ENCODE measurements around the gene CA14. TPM values are rescaled to one million over a fixed set of nuclear protein-coding genes. Genes with fewer than 3 reads are reported as not detected.
A peak's percentile ranks its signal among the peaks of the same experiment; 100 is the strongest.

The CA14 gene
- total and polyA plus RNA-seq, 9 of the 15 experiments (the other 6 are each of a cell fraction or from before 2014, with no cell fraction given): 0.13 to 0.57 (median 0.26) TPM; not detected in 1

- TF ChIP-seq ZHX1 (conservative IDR thresholded peaks at IDR 0.05; ENCODE audit: low read length): no peak
- no peak for TF ChIP-seq PRPF4 (IDR thresholded peaks at IDR 0.05; ENCODE audit: insufficient read depth, low read depth, low read length, poor library complexity, severe bottlenecking)
- no peak for TF ChIP-seq DDX20 (tag; IDR thresholded peaks at IDR 0.05; ENCODE audit: low read depth)
- TF ChIP-seq ZBED1 (IDR thresholded peaks at IDR 0.05): no peak
- no peak for TF ChIP-seq ZBTB7A (IDR thresholded peaks at IDR 0.05; ENCODE audit: borderline replicate concordance, control insufficient read depth, low read depth, low read length)
- no peak for TF ChIP-seq RBM14 (IDR thresholded peaks at IDR 0.05; ENCODE audit: borderline replicate concordance, insufficient read depth, low read depth, low read length)
- TF ChIP-seq BACH1 (tag; IDR thresholded peaks at IDR 0.05): no peak
- TF ChIP-seq MECOM (CRISPR knock-in tag; IDR thresholded peaks at IDR 0.05): no peak
- peak; percentile 95 for TF ChIP-seq MGA (IDR thresholded peaks at IDR 0.05)
- peak; percentile 99 for TF ChIP-seq GTF2E2 (tag; IDR thresholded peaks at IDR 0.05)
- no peak for TF ChIP-seq ZNF277 (CRISPR knock-in tag; IDR thresholded peaks at IDR 0.05; ENCODE audit: borderline replicate concordance)
Observed at GRCh38 chr1:150235852-150236613, 21.5 kb upstream of the CA14 start, which contains the start of gene ANP32E (continued).

Measured in K562 (cell line).